ENCODE measurements around the gene SPRR2D. TPM values are rescaled to one million over a fixed set of nuclear protein-coding genes. Genes with fewer than 3 reads are reported as not detected.

The SPRR2D gene
- total and polyA plus RNA-seq, 11 donors: 0.12 TPM; not detected in 10

DNA sequence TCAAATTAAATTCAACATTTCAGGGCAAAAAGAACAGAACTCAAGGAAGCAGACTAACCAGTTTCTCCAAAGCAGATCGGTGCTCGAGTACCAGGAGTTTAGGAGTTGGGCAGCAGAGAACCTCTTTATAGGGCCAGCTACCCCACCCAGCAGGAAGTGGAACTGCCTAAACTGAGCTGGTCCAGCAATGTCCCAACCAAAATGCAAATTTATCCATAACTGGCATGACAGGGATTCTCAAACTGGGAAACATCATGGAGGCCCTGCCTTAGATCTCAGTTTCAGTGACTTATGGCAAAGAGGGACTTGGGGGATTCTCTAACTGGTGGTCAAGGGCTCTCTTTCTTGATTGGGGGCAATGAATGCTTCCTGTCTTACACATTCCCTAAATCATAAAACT is 30.6 kb upstream of the SPRR2D start, which contains the start of gene SPRR2B:
TSS of gene SPRR2B (minus strand) at position 101 of the 400 bp plus-strand sequence. CDS start 772 bp downstream, outside the sequence.
- no peak within 1 kb of the TSS for H3K4me3 ChIP-seq
- ATAC-seq: no peak
- TF ChIP-seq POLR2A (IDR thresholded peaks at IDR 0.05): no peak
- TF ChIP-seq, protein P1, sequence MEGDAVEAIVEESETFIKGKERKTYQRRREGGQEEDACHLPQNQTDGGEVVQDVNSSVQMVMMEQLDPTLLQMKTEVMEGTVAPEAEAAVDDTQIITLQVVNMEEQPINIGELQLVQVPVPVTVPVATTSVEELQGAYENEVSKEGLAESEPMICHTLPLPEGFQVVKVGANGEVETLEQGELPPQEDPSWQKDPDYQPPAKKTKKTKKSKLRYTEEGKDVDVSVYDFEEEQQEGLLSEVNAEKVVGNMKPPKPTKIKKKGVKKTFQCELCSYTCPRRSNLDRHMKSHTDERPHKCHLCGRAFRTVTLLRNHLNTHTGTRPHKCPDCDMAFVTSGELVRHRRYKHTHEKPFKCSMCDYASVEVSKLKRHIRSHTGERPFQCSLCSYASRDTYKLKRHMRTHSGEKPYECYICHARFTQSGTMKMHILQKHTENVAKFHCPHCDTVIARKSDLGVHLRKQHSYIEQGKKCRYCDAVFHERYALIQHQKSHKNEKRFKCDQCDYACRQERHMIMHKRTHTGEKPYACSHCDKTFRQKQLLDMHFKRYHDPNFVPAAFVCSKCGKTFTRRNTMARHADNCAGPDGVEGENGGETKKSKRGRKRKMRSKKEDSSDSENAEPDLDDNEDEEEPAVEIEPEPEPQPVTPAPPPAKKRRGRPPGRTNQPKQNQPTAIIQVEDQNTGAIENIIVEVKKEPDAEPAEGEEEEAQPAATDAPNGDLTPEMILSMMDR (IDR thresholded peaks at IDR 0.05): no peak

DNA sequence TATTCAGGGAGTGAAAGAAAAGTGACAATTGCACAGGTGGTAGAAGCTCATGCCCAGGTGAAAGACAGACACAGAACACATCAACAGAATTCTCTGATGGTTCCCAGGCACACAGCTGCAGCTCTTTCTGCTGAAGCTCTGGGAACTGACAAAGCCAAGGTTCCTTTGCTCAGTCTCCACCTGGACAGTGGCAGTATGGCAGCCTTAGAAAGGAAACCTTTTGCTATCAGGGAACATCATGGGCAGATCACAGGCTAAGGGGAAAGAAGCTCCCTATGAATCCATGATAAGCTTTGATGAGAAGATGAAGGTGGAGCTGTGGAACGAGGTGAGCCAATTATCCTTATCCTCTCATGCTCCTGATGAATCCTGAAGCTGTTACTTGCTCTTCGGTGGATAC is 29.3 kb upstream of the SPRR2D start:
- intact Hi-C loops (cut with DNase I): no loop called here
- H3K9me3 ChIP-seq: no peaks in the 10 kb centered on the region
- no peak overlapping the region for H3K27ac ChIP-seq
- no peak overlapping the region for H3K4me3 ChIP-seq
- WGBS, 4 donors: 43 to 58% (median 51%) methylated on average over 2 of the region's 2 CpGs
- no peaks in the 10 kb centered on the region for H3K36me3 ChIP-seq
- TF ChIP-seq POLR2A (IDR thresholded peaks at IDR 0.05): no peak
- TF ChIP-seq, protein P1 (IDR thresholded peaks at IDR 0.05): no peak
- no peak for ATAC-seq
- H3K4me1 ChIP-seq: no peaks in the 10 kb centered on the region
- no peak for DNase-seq
- peaks cover 0 to 2% (median 0%) of the 10 kb centered on the region in 9 donors for H3K27me3 ChIP-seq

More for the DNA sequence above, 30.6 kb upstream of the SPRR2D start, which contains the start of gene SPRR2B:
- DNase-seq: no peak
- intact Hi-C loops (cut with DNase I): no loop called here
- Histone ChIP-seq H3K4me1 (no peaks in the 10 kb centered on the region), H3K9me3 (no peaks in the 10 kb centered on the region), H3K27me3 (peaks cover 0 to 2% (median 0%) of the 10 kb centered on the region in 9 donors), H3K27ac (no peak within 1 kb of the TSS), H3K36me3 (no peaks in the 10 kb centered on the region)
- 72 to 91% (median 90%) methylated on average over 2 of the region's 2 CpGs for WGBS, 4 donors

DNA sequence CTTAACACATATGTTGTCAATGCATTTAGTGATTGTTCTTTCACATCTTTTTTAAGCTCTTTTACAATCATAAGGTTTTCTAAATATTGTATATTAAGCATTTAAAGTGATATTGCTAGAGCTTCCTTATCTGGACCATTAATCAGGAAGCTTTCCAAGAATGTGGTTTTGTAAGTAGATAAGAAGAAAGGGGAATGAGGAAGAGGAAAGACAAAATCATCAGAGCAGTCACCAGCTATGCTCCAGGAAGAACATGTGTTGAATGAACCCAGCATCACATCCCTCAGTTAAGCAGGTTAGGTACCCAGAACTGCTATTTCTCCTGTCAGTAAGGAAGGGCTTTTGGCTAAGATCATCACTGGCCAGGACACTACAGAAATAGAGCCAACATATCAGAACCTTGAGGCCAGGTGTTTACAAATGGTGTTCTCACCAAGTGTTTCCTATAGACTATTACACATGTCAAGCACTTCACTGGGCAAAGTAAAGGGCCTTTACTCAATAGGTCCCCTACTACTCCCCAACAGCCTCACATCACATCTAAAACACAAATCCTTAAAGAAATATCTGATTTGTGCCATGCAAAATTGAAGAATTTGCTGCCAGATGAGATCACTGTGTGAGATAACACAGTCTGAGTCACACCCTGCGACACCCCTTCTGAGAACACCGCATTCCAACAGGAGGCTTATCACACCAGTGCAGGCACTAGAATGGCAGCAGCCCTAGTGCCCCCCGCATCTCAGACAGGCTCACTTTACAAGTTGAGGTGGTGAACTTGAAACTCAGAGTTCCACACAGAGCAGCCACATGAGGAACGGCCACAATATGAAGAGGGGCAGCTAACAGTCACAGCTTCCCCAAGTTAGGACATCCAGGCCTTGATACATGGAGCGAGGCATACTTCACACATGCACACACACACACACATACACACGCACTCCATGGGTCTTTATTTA is 18.2 kb upstream of the SPRR2D start:
- 52 to 56% (median 54%) methylated on average over 6 of the region's 6 CpGs for WGBS, 4 donors
- Histone ChIP-seq H3K4me3 (no peak overlapping the region), H3K27me3 (peaks cover 0 to 4% (median 0%) of the 10 kb centered on the region in 9 donors), H3K36me3 (no peaks in the 10 kb centered on the region), H3K9me3 (no peaks in the 10 kb centered on the region), H3K4me1 (no peaks in the 10 kb centered on the region), H3K27ac (no peak overlapping the region)
- intact Hi-C loops (cut with DNase I): no loop called here
- DNase-seq: no peak
- TF ChIP-seq POLR2A (IDR thresholded peaks at IDR 0.05): no peak
- TF ChIP-seq, protein P1 (IDR thresholded peaks at IDR 0.05): no peak
- ATAC-seq: no peak

DNA sequence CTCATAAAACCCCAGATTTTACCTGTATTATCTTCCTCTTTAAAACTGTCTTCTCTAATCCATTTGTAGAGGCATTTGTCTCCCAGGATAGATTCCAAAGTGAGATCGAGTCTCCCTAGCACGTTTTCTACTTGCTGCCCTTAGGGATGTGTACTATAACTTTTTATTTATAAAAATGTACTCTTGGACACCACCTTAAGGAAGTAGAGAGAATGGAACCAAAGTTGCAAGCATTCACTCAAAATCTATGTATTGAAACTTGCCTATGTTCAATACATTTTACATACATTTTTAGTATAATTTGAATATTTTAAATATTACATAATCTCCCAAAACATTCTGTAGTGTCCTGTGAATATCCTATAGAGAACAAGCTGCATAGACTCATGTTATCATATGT is 17.2 kb upstream of the SPRR2D start:
- peaks cover 0 to 4% (median 0%) of the 10 kb centered on the region in 9 donors for H3K27me3 ChIP-seq
- H3K27ac ChIP-seq: no peak overlapping the region
- no peak for DNase-seq
- no peak overlapping the region for H3K4me3 ChIP-seq
- no peaks in the 10 kb centered on the region for H3K4me1 ChIP-seq
- 62 to 74% (median 69%) methylated on average over 2 of the region's 2 CpGs for WGBS, 4 donors
- intact Hi-C loops (cut with DNase I): no loop called here
- H3K9me3 ChIP-seq: peaks cover 0 to 6% (median 0%) of the 10 kb centered on the region in 12 donors
- no peak for ATAC-seq
- no peaks in the 10 kb centered on the region for H3K36me3 ChIP-seq
- TF ChIP-seq, protein P1 (IDR thresholded peaks at IDR 0.05): no peak
- no peak for TF ChIP-seq POLR2A (IDR thresholded peaks at IDR 0.05)

All from heart left ventricle (tissue), 16 donors.